ENCODE data around the gene ELMO1. TPM values are rescaled to one million over a fixed set of nuclear protein-coding genes. Genes with fewer than 3 reads are reported as not detected.

ELMO1 gene
- total RNA-seq, 1 experiment from 2014 or later: 7.8 TPM

- Histone ChIP-seq H2BK15ac (ENCODE audit: low read depth, low read length) (no peak overlapping the region), H3K9me3 (ENCODE audit: control insufficient read depth, low read depth, low read length) (no peaks in the 10 kb centered on the region), H3K56ac (ENCODE audit: insufficient read length, low read depth, low read length) (no peak overlapping the region), H3K79me2 (ENCODE audit: insufficient read depth, low read length) (no peaks in the 10 kb centered on the region), H3K14ac (ENCODE audit: insufficient read depth, low read length) (no peak overlapping the region), H2AFZ (ENCODE audit: low read length) (no peak overlapping the region), H4K8ac (replicated peaks; ENCODE audit: insufficient read length, low read depth, low read length) (no peak overlapping the region), H3K4ac (ENCODE audit: low read depth, low read length) (no peak overlapping the region), H4K91ac (ENCODE audit: insufficient read length, low read depth, low read length) (no peak overlapping the region), H3K18ac (ENCODE audit: insufficient read length, low read depth, low read length) (no peak overlapping the region), H2AK5ac (ENCODE audit: insufficient read length, low read length) (no peak overlapping the region), H3K4me2 (ENCODE audit: insufficient read depth, insufficient read length, low read length) (no peak overlapping the region), H3K4me1 (ENCODE audit: insufficient read depth, low read length) (no peaks in the 10 kb centered on the region), H4K5ac (ENCODE audit: insufficient read length, low read depth, low read length) (no peak overlapping the region), H3K27ac (ENCODE audit: insufficient read length, low read depth, low read length) (no peak overlapping the region), H2BK20ac (ENCODE audit: low read depth, low read length, poor library complexity, severe bottlenecking) (no peak overlapping the region), H3K23ac (ENCODE audit: insufficient read length, low read depth, low read length) (no peak overlapping the region), H3K23me2 (ENCODE audit: insufficient read length, low read depth, low read length, poor library complexity, severe bottlenecking) (no peaks in the 10 kb centered on the region), H3T11ph (ENCODE audit: low read length) (no peak overlapping the region), H3K27me3 (ENCODE audit: insufficient read depth, low read length) (no peaks in the 10 kb centered on the region), H4K20me1 (ENCODE audit: control insufficient read depth, insufficient read depth, insufficient read length) (no peaks in the 10 kb centered on the region), H2BK12ac (ENCODE audit: insufficient read length, low read depth, low read length) (no peak overlapping the region), H2BK120ac (ENCODE audit: low read depth, low read length, poor library complexity, severe bottlenecking) (no peak overlapping the region), H2BK5ac (ENCODE audit: insufficient read length, low read length) (no peak overlapping the region), H3K9ac (ENCODE audit: extremely low read depth, insufficient read length, low read length) (no peak overlapping the region), H3K79me1 (ENCODE audit: insufficient read depth, low read depth, low read length, poor library complexity, severe bottlenecking) (no peaks in the 10 kb centered on the region)
- Mint-ChIP-seq H3K36me3 (ENCODE audit: insufficient read depth in 1 of 3, low read depth in 3 of 3) (peaks cover 0 to 3% (median 0%) of the 10 kb centered on the region in 3 experiments; a peak in 2 of 7 replicates), H3K27me3 (ENCODE audit: low read depth) (no peaks in the 10 kb centered on the region), H3K9me3 (peaks cover 0 to 2% of the 10 kb centered on the region in 2 experiments; a peak in 2 of 5 replicates), H3K4me1 (no peaks in the 10 kb centered on the region), H3K4me3 (no peak overlapping the region), H3K27ac (no peak overlapping the region)
- no CpG with 5 or more reads among the region's 2 CpGs for WGBS (ENCODE audit: extremely low coverage, insufficient read length, low lambda C conversion rate)
- no peak for DNase-seq
- no peak for TF ChIP-seq CTCF (conservative IDR thresholded peaks at IDR 0.05)
Observed at GRCh38 chr7:36978461-36978860, 470.2 kb downstream of the ELMO1 start.
